IPS-18c (cell line): Measurements from ENCODE around the gene DVL2.
"Not testable (repeated sequence)": the region's sequence is repeated elsewhere in the genome, so short reads cannot be mapped to it uniquely, and the experiment has no call there.

Source experiments
- H3K4me3 ChIP-seq: 2 replicates; pipeline ENCODE4 v1.7.0; 2013; ENCODE audit warnings: low read depth, mild to moderate bottlenecking, low read length, moderate library complexity; ENCODE audit not compliant: insufficient read depth
- H3K9me3 ChIP-seq: one replicate; pipeline ENCODE4 v1.6.1; 2013; ENCODE audit warnings: mild to moderate bottlenecking, low read length, moderate library complexity; ENCODE audit not compliant: control insufficient read depth, insufficient read depth

The DVL2 gene

DNA sequence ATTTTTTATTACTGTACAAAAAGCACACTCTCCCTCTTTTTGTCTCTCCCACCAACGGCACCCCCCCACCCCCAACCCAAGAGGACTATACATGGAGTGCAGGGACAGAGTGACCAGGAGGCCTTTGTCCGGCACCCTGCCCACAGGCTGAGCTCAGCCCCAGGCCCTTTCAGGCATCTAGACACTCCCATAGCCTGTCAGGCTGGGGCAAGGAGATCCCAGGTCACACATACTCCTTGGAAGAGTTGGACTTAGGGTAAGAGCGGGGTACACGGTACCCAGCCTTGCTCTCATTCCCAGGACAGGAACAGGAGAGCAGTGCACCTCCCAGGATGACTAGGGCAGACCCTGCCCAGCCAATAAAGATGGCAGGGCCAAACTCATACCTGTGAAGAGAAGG is 25.8 kb upstream of the DVL2 start:
- Histone ChIP-seq H3K9me3 (peaks cover 2% of the 10 kb centered on the region), H3K4me3 (peak overlapping the region; percentile 91)

DNA sequence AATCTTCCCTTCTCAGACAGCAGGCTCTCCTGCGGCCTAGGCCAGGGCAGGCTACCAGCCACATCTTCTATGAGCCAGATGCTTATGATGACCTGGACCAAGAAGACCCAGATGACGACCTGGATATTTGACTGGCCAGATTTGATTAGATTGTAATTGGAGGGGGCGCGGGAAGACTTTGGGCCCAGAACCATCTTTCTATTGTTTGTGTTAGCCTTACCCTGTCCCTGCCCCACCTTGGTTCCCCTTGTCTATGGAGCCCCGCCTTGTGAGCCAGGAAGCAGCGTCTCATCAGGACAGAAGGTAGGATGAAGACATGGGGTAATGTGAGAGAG is 25.2 kb upstream of the DVL2 start:
- Histone ChIP-seq H3K9me3 (peaks cover 2% of the 10 kb centered on the region), H3K4me3 (no peak overlapping the region)

DNA sequence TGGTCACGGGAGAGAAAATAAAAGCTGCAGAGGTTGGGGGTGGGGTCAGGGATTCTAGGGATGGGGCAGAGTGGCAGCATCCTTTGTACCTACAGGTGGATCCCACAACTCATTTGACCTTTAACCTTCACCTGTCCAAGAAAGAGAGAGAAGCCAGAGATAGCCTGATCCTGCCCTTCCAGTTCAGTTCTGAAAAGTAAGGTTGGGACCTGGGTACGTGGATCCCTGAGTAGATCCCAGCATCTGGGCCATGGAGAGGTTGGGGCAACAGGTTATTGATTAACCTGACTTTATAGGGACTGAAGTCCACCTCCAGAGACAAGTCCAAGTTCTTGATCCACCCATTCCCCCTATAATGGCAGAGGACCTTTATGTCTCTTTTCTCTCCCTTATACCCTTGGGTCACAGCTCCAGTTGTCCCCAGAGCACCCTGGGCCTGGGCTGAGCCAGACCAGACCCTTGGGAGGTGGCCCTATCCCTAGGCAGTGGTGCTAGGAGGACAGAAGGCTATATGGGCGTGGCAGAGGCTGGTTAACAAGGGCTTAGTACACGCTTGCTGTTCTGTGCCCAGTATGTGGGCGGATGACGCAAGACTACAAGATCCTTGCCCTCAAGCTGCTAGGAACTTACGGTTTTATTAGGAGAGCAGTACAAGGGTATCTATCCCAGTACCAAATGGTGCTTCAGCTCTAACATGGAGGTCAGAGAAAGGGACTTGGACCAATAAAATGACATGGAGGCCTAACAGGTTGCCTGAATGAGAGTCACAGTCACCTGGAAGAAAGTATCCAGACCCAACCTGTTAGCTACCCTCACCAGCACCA is 24.6 kb upstream of the DVL2 start:
- Histone ChIP-seq H3K4me3 (no peak overlapping the region), H3K9me3 (peaks cover 2% of the 10 kb centered on the region)

DNA sequence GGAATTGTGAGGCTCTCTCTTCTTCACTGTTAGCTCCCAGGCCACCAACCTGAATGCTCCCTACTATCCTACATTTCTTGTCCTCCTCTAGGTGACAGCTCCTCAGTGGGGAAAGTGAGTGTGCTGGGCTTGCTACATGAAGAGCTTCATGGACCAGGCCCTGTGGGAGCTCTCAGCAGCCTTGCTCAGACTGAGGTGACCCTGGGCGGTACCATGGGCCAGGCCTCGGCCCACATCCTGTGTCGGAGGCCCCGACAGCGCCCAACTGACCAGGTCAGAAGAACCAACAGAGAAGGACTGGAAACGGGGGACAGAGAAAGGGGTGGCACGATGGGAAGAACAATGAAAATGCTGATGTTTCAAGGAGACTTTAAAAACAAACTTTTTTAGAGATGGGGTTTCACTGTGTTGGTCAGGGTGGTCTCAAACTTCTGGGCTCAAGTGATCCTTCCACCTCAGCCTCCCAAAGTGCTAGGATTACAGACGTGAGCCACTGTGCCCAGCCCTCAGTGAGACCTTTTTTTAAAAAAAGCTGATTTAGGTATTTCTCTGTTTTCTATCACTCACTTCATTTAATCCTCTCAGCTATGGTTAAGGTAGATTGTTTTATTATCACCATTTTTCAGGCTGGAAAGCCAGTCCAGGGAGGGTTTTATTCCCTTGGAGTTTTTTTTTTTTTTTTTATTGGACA is 22.6 kb upstream of the DVL2 start:
- no peaks in the 10 kb centered on the region for H3K9me3 ChIP-seq
- no peak overlapping the region for H3K4me3 ChIP-seq

DNA sequence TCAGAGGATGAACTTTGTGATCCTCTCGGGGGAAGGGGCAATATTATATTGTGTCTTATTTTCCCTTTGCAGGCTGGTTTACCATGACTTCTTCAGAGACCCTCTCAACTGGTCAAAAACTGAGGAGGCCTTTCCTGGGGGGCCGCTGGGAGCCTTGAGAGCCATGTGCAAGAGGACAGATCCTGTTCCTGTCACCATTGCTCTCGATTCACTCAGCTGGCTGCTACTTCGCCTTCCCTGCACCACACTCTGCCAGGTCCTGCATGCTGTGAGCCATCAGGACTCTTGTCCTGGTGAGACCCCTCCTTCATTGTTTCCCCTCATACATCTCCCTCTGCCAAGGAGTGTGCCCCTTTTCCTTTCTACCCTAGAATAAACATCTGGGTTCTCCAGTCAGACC is 20.2 kb upstream of the DVL2 start:
- Histone ChIP-seq H3K9me3 (no peaks in the 10 kb centered on the region), H3K4me3 (no peak overlapping the region)

DNA sequence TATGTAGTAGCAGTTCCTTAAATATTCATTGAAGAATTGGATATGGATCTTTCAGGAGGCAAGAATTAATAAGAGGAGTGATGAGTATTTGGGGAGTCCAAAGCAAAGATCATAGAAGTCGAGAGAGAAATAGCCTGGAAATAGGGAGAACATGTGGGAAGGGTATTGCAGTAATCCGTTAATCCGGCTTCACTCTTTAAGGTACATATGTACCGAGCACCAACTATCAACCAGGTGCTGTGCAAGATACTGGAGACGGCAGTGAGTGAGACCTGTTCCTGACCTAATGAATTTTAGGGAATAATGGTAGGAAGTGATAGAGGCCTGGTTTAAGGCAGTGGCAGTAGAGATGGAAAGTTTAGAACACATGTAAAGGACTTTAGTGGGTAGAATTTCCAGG is 18.8 kb upstream of the DVL2 start:
- Histone ChIP-seq H3K9me3 (peaks cover 2% of the 10 kb centered on the region), H3K4me3 (peak overlapping the region; percentile 87; the same call in 1 of the 2 replicates)

DNA sequence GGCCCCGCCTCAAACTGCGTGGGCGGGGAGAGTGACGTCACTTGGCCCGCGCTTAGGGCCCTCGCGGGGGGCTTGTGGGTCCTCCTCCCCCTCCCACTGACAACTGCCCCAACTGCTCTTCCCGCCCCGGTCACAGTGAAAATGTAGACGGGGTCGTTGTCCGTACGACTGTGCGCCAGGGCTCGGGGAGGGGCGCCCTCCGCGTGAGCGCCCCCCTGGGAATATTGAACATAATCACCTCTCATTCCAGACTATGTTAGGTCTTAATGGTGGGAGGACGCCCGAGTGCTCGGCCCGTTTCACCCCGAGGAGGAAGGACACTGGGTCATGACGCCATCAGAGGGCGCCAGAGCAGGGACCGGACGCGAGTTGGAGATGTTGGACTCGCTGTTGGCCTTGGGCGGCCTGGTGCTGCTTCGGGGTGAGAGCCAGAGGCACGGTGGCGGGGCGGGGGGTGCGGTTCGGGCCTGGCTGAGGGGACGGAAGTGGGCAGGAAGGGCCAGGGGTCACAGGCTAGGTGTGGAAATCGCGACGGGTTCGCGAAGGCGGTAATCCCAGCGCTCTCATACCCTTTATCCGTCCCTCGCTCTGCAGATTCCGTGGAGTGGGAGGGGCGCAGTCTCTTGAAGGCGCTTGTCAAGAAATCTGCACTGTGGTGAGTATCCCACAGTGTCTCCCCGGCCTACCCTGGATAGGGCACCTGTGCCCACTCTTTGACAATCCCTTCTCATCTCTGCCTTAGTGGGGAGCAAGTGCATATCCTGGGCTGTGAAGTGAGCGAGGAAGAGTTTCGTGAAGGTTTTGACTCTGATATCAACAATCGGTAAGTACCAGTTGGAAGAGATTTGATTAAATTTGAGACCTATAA is 18.1 kb upstream of the DVL2 start, which contains the start of gene ELP5:
TSS of gene ELP5 (plus strand) at position 40 of the 868 bp plus-strand sequence. CDS start at position 376, 336 bp downstream.
- Histone ChIP-seq H3K4me3 (peak within 1 kb of the TSS; percentile 87), H3K9me3 (peaks cover 2% of the 10 kb centered on the region)

DNA sequence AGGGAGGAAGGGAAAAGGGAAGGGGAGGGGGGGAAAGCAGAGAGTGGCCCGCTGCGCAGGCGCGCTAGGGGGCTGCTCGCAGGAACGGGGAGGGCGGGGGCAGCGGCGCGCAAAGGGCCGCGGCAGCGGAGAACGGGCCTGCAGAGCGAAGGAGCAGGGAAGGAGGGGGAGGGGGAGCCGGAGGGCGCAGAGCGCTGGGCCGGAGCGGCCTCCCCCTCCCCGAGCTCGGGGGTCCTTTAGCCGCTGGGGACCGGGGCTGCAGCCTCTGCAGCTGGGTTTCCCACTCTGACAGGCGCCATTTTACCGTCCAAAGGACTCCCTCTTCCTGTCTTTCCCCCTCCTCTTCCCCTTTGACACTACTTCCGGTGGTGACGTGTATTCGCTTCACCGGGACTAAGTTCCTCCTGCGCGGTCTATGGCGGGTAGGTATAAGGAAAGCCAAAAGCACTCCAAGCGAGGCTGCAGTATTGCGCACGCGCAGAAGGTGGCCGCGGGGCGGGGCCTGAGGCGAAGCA is 17.4 kb upstream of the DVL2 start, which contains the start of gene CTDNEP1:
TSS of gene CTDNEP1 (minus strand) at position 74 of the 515 bp plus-strand sequence. CDS start 438 bp downstream, outside the sequence.
- Histone ChIP-seq H3K4me3 (peak within 1 kb of the TSS; percentile 87), H3K9me3 (peaks cover 2% of the 10 kb centered on the region)

DNA sequence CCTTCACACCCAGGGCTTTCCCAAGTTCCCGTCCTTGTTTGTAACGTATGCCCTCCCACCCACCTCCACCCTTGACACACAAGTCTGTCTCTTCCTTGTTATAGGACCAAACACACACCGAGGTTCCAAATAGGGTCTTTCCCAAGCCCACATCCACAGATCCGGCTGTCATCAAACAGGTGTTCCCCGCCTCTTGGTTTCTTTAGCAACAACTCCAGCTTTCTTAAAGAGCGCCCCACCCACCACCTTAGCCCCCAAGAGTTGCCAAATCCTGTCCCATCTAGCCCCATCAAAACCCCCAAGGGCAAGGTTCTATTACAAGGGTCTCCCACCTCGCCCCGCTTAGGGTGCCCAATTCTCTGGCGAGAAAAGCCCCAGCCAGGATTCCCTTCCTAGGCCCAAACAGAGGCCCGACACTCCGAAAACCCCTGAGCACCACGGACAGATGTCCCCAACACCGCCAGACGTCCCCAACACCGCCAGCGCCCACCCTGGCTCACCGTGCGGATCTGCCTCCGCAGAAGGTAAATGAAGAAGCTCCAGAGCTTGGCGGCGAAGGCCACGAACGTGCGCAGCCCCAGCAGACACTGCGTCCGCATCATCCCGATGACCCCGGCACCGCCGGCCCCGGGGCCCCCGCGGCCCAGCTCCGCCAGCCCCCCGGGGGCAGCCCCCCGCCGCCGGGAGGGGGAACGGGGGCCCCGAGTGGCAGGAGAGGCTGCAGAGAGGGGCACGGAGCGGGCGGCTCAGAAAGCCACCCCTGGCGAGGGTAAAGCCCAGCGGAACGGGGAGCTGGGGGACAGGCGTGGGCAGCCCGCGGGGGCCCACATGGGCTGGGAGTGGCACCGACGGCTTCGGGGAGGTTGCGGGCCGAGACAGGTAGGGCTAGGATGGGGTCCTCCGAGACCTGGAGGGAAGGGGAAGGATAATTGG is 16.6 kb upstream of the DVL2 start:
- H3K9me3 ChIP-seq, result peaks cover 2% of the 10 kb centered on the region
- peak overlapping the region; percentile 87 for H3K4me3 ChIP-seq

DNA sequence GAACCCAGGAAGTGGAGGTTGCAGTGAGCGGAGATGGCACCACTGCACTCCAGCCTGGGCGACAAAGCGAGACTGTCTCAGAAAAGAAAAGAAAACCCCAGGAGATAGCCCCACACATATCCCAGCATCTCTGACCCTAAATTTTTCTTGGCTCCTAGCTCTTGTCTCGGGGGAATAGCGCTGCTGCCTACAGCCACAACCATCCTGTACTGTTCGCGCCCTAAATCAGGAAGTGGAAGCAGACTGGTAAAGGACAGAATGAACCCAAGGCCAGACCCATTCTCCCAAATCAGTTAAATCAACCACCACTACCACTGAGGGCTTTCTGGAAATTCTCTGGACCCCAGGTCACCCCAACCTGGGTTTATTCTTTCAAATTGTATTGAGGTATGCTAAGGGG is 15.5 kb upstream of the DVL2 start:
- H3K9me3 ChIP-seq, result peaks cover 2% of the 10 kb centered on the region
- peak overlapping the region; percentile 87; the same call in 1 of the 2 replicates for H3K4me3 ChIP-seq

DNA sequence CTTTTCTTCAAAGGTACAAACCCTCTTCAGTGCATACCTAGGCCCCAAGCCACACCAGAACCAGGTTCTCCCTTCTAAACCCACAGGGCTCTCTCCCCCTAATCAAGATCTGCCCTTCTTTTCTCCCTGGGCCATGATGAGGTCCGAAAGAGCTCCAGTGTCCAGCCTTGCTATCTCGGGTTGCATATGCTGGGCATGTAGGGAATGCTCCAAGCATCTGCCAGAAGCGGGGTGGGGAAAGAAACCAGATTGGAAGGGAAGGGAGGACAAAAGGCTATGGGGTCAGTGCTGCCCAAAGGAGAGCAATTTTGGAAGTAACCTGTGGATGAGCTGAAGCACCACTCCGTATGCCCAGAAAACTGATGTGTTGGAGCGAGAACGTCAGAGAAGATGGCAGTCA is 14.9 kb upstream of the DVL2 start:
- peaks cover 2% of the 10 kb centered on the region for H3K9me3 ChIP-seq
- H3K4me3 ChIP-seq, result no peak overlapping the region

DNA sequence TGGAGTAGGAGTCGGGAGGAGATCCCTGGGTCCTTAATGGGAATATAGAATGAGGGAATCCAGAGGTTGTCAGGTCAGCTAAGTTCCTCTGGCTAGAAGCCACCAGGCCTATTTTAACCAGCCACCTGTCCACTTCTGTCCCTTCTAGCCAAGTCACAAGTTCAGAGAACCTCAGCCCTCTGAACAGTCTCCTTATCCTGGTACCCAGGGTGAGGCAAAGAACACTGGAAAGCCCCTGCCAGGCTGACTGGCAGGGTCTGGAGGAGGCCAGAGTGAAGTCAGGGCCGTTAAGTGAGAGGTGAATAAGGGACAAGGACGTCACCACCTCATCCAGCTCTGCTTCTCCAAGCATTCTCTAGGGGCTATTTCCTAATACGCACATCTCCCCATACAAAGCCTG is 14.5 kb upstream of the DVL2 start:
- H3K4me3 ChIP-seq, result no peak overlapping the region
- H3K9me3 ChIP-seq, result peaks cover 2% of the 10 kb centered on the region

DNA sequence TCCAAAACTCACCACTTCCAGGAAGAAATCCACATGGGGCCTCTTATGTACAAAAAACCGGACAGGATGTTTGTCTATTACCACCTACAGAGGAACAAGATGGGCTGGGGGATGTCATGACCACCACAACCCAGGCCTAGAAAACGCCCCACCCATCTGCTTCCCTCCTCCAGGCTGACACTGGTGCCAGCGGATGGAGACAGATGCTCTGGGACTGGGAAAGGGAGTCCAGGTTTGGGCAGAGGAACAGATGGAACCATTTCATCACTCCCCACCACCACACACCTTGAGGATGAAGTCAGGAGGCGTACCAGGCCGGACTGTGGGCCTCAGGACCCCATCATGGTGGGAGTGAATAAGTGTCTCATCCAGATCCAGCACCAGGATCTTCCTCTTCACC is 12.5 kb upstream of the DVL2 start:
- no peak overlapping the region for H3K4me3 ChIP-seq
- H3K9me3 ChIP-seq, result peaks cover 2% of the 10 kb centered on the region

DNA sequence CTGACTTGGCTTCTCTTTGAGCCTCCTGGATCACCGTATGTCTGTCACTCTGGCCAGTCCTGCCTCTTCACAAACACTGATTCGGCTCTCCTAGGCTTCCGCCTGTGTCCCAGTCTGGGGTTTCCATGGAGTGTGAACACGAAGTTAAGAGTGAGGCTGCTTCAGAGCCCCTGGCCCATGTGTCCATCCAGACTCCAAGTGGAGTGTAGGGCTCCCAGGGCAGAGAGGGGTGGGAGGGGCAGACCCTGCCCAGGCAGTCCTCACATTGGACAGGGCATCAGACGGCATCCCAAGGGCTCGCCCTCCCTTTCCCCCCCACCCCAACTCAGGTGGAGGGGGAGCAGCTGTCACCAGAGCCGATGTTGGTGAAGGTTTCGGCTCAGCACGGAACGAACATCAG is 9.5 kb upstream of the DVL2 start:
- not testable (repeated sequence) for H3K9me3 ChIP-seq, H3K4me3 ChIP-seq

DNA sequence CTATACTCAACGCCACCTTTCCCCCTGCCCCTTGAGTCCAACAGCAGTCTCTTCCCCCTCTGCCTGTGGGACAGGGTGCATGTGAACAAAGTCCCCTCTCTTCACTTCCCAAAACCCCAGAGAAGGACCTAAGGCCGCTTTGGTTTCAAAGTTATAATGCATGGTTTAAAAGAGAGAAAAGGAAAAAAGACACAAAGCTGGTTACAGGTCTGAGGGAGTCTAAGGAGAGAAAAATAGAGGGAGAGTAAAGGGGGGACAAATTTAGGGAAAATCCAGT is 9.1 kb upstream of the DVL2 start:
- H3K9me3 ChIP-seq, result no peaks in the 10 kb centered on the region
- peak overlapping the region; percentile 97; the same call in 1 of the 2 replicates for H3K4me3 ChIP-seq

DNA sequence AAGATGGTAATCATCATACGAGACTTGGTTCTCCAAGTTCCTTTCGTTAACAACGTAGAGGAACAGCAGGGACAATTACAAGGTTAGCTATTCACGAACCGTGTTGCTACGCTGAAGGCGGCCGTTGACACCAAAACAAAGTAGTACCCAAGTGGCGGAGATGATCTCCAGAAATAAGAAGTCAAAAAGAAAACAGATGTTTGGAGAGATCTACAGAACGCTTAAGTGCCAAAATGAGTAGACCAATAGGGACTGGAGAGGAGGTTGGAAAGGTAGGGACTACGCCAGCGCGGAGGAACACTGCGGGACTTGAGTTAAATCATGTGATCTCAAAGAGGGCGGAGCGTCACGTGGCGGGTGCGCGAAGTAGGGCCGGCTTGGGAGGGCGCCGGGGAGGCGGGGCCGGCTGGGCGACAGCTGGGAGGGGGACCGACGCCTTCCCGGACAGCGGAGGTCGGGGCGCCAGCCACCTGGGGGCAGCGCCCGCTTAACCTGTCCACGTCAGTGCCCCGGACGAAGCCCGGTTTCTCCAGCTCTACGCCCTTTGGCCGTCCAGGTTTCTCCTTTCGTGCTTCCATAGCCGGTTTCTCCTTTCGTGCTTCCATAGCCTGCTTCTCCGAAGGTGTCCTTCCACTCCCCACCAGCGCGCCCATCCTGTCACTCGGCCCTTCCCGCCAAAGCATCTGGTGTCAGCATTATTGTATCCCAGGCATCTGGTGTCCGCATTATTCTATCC is 8.6 kb upstream of the DVL2 start:
- H3K4me3 ChIP-seq, result peak overlapping the region; percentile 97
- no peaks in the 10 kb centered on the region for H3K9me3 ChIP-seq
